Loucy (cell line): ENCODE measurements around the gene PLA2G4E.

Source experiments
- EZH2phosphoT487 ChIP-seq: fragments of 200-600 bp; IDR thresholded peaks from 2 replicates; pipeline ENCODE4 v1.6.1; 2018; ENCODE audit warnings: antibody characterized with exemption, mild to moderate bottlenecking, moderate library complexity, borderline replicate concordance
- TF ChIP-seq, protein P1 (sequence below): fragments of 200-600 bp; sonication (generic); conservative IDR thresholded peaks from 2 replicates; pipeline ENCODE4 v1.5.1; 2014; ENCODE audit warnings: mild to moderate bottlenecking, antibody characterized with exemption, low read length

DNA sequence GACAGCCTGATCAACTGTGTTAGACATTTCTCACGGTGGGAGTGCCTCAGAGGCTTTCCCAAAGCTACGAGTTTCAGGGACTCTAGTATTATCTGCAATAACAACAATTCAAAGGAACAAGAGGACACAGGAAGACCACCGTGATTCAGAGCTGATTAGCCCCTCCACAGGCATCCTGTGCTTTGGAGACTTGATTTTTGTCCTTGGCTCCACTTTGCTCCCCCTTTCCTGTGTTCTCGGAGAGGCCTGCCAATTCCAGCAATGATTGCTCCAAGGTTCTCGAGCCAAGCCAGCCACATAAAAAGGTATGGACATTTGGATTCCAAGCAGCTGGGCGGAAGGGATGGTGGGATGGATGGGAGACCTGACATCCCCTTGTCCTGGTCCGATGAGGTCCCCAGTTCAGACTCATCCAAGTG, 62.8 kb downstream of the PLA2G4E start:
- TF ChIP-seq, protein P1, sequence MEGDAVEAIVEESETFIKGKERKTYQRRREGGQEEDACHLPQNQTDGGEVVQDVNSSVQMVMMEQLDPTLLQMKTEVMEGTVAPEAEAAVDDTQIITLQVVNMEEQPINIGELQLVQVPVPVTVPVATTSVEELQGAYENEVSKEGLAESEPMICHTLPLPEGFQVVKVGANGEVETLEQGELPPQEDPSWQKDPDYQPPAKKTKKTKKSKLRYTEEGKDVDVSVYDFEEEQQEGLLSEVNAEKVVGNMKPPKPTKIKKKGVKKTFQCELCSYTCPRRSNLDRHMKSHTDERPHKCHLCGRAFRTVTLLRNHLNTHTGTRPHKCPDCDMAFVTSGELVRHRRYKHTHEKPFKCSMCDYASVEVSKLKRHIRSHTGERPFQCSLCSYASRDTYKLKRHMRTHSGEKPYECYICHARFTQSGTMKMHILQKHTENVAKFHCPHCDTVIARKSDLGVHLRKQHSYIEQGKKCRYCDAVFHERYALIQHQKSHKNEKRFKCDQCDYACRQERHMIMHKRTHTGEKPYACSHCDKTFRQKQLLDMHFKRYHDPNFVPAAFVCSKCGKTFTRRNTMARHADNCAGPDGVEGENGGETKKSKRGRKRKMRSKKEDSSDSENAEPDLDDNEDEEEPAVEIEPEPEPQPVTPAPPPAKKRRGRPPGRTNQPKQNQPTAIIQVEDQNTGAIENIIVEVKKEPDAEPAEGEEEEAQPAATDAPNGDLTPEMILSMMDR: no peak
- TF ChIP-seq EZH2phosphoT487: no peak
